ENCODE measurements around the gene FBXW10. TPM values are rescaled to one million over a fixed set of nuclear protein-coding genes. Genes with fewer than 3 reads are reported as not detected.
A peak's percentile ranks its signal among the peaks of the same experiment; 100 is the strongest.
"Not testable (repeated sequence)": the region's sequence is repeated elsewhere in the genome, so short reads cannot be mapped to it uniquely, and the experiment has no call there.

The FBXW10 gene
- total RNA-seq, 1 donor from 2014 or later, result 0.05 TPM

DNA sequence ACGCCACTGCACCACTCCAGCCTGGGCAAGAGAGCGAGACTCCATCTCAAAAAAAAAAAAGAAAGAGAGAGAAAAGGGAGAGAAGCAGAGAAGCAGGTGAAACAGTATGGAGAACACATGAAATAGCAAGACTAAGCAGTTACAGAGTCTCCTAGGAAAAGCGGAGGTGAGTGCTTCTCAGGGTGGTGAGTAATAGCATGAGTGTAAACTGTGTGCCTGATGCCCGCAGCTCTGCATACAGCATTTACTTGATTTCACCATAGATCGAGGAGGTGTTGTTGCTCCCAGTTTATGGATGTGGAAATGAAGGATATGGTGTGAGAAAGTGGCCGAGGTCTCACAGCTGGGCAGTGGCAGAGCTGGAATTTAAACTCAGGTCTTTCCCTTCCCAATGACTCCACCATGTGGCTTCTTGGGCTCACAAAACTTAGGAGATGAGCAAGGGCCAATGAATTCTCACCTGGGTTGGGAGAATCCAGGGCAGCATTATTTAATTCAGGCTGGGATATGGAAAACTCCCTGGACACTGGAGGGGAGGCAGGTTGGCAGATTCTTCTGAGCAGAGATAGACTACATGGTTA is 10.1 kb downstream of the FBXW10 start:
- DNase-seq (ENCODE audit: low read depth), result not testable (repeated sequence)

DNA sequence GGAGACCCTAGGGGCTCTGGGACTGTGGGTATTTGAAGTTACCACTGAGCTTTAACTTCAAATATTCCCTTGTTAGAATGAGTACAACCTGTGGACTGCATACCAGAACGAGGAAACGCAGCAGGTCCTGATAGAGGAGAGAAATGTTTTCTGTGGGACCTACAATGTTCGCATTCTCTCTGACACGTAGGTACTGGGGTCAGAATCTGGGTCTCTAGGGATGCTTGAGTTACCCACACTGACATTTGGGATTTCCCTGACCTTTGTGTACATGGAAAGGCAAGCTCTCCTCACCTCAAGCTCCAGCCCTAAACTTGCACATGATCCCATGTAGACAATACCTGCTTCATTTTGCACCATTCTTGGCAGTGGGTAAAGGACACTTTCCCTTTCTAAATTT is 12.1 kb downstream of the FBXW10 start:
- not testable (repeated sequence) for DNase-seq (ENCODE audit: low read depth)

DNA sequence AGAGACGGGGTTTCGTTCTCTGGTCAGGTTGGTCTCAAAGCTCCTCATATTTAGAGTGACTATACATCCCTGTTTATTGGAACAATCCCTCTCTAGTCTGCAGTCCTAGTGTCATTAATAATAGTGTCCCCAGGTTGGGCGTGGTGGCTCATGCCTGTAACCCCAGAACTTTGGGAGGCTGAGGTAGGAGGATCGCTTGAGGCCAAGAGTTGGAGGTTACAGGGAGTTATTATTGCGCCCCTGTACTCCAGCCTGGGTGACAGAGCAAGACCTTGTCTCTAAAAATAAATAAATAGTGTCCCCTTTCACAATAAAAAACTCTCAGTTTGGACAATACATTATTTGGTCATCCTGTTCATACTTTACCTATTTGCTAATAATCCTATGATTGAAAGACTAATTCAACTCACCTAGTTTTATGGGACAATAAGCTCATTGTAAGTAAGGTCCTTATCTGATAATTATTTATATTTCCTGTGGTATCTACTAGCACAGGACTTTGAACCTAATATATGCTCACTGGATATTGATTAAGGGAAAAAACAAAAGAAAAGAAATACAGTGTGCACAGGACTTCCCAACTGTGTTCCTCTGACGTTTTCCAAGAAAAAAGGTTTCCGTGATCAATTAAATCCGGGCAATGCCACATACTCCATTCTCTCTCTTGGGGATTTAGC is 13.7 kb downstream of the FBXW10 start:
- DNase-seq (ENCODE audit: low read depth), result not testable (repeated sequence)

DNA sequence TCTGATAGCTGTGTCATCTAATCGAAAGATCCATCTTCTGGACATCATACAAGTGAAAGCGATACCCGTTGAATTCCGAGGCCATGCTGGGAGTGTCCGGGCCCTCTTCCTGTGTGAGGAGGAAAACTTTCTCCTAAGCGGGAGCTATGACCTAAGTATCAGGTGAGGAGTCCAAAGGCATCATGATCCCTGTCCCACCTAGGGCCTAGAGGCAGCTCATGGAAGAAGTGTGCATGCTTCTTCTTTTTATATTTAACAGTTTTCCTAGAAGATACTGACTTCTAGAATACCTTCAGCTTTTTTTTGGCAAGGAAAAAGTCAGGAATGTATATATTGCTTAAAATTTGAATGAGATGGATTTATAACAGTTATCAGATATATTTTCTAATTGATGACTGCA is 14.5 kb downstream of the FBXW10 start:
- DNase-seq (ENCODE audit: low read depth), result not testable (repeated sequence)

DNA sequence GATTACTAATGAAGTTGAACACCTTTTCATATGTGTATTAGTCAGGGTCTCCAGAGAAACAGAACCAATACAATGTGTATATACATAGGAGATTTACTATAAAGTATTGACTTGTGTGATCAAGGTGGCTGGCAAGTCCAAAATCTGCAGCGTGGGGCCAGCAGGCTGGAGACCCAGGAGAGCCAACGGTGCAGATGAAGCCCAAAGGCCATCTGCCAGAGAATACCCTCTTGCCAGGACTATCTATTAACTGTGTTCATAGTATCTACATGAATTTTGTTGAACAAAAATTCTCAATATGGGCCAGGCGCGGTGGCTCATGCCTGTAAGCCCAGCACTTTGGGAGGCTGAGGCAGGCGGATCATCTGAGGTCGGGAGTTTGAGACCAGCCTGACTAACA is 16.4 kb downstream of the FBXW10 start:
- not testable (repeated sequence) for DNase-seq (ENCODE audit: low read depth)

DNA sequence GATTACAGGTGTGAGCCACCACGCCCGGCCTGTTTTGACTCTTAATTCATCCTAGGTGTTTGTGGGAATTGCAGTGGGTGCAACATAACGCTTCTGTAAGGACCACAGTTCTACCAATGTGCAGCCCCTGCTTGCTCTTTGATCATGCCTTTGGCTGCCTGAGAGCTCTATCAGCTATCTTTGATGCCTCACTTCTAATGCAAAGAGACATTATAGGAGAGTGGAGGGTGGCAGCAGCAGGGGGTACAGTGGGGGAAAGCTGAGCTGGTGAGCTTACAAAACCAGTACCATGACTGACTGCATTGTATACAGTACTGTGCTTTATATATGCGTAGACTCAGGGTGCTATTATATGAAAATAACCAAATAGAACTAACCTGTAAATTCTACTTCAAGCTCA is 26.7 kb downstream of the FBXW10 start:
- not testable (repeated sequence) for DNase-seq (ENCODE audit: low read depth)

DNA sequence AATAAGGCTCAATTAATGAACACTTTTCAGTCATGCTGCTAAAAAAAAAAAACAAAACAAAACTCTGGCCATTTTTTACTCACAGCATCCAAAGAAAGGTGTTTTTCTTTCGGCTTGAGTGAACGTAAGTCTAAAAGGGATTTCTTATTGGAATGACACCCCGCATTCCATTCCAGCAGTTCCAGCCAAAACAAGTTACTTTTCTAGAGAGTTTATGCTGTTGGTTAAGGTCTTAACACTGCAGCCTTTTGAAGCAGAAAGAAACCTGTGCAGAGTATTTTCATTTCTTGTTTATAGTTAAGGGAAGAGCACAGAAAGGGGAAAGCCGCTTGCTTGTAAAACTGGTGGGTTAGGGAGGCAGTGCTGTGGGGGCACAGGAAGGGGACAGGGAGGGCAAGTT is 27.2 kb downstream of the FBXW10 start:
- DNase-seq (ENCODE audit: low read depth), result peak; percentile 52

DNA sequence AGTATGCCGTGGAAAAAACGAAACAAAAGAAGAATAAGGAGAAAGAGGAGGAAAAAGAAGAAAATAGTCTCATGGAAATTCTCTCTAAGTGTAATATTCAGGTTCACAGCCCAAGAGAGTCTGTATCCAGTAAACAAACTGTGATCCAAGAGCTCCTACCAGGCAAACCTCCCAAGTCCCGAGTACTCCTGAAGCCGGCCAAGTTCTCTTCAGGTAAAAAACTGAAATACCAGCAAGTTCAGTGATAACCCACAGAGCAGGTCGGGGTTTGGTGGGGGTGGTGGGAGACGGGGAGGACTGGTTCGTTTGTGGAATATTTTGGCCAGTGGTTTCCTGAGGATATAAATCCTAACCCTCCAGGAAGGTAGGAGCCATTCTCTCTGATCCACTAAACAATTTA is 28.6 kb downstream of the FBXW10 start:
- no peak for DNase-seq (ENCODE audit: low read depth)

DNA sequence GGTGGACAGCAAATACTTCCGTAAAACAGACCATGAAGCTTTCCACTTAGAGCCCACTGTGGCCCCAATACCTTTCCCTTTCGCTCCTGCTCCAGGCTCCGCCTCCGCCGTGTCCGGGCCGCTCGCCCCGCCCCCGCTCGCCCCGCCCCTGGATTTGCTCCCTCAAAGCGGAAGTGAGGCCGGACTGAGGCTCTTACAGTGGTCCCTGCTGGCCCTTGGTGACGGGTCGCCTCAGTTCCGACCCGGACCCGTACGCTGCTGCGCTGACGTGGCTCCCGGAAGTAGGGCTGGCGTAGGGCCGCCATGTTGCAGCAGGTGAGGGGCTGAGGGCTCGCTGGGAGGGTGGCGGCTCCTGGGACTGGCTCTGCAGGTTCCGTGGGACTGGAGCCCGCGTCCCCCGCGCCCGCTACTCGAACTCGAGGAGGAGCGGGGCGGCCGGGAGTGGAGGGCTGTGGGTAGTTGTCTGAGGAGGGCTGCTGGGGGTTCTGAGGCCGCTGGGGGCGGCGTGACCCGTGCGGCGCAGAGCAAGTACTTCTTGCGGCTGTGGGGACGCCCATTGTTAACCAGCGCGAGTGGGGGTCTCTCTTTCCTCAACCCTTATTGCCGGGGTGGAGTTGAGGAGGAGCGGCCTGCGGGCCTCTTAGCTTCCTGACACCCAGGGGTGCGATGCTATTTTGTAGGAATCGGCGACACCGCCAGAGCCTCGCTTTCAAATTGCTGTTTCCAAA is 37.3 kb downstream of the FBXW10 start, which contains the start of gene TVP23B:
Gene TVP23B (plus strand): TSS at position 193 of the 728 bp plus-strand sequence. CDS start 111 bp downstream, at position 304.
- DNase-seq (ENCODE audit: low read depth), result peak; percentile 81

DNA sequence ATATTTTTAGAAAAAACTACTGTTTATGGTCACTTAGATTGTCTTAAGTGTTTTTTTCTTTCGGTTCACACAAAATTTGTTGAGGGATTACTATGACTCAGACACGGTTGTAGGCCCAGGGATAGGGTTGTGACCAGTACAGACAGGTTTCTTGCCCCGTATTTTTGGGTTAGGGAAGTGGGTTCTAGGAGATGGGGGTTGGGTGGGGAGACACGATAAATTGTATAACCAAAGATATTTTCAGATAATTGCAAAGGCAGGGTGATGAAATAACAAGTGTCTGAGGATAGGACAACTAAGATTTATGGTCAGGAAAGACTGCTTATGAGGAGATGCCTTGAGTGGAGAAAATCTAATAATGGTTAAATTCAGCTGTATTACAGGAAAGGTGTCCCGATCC is 38.0 kb downstream of the FBXW10 start:
- not testable (repeated sequence) for DNase-seq (ENCODE audit: low read depth)

DNA sequence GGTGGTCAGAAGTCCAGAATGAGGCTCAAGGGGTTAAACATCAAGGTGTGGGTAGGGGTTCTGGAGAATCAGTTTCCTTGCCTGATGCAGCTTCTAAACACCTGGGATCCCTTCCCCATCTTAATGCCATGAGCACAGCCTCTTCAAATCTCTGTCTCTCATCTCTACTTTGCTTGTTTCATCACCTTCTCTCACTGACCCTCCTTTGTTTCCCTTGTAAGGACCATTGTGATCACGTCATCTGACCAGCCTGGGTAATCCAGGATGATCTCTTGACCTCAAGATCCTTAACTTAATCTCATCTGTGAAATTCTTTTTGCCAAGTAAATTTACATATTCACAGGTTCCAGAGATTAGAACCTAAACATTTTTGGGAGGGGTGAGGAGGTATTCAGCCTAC is 42.1 kb downstream of the FBXW10 start:
- DNase-seq (ENCODE audit: low read depth), result not testable (repeated sequence)

DNA sequence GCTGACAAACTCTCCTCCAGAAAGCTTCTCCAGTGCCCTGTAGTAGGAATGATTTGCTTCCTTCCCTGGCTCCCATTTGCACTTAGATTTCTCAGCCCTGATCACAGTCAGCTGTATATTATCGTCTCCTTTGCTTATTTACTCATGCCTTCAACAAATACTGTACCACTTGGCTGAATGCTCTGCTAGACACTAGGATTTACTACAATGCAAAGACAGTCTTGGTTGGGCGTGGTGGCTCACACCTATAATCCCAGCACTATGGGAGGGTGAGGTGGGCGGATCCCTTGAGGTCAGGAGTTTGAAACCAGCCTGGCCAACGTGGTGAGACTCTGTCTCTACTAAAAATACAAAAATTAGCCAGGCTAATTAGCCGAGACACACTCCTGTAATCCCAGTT is 43.0 kb downstream of the FBXW10 start:
- not testable (repeated sequence) for DNase-seq (ENCODE audit: low read depth)

DNA sequence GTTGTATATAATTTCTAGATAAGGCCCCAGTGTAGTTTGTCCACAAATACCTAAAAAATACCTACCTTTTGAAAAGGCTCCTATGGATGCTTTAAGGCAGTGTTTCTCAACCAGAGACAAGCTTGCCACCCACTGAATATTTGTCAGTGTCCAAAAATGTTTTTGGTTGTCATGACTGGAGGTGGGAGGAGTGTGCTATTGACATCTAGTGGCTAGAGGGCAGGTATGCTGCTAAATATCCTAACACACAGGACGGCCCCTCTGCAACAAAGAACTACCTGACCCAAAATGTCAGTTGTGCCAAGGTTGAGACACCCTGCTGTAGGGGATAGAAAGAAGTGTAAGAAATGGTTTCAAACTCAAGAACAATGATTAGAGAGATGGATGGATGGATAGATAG is 47.5 kb downstream of the FBXW10 start:
- DNase-seq (ENCODE audit: low read depth), result not testable (repeated sequence)

DNA sequence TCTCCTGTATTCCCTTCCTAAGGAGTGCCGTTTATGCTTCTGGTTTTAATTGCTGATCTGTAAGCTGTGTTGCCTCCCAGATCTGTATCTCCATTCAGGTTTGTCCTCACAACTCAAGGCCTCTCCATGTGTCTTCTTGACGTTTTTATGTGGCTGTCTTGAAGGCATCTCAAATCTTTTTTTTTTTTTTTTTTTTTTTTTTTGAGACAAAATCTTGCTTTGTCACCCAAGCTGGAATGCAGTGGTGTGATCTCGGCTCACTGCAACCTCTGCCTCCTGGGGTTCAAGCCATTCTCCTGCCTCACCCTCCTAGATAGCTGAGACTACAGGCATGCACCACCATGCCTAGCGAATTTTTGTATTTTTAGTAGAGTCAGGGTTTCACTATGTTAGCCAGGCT is 51.0 kb downstream of the FBXW10 start:
- not testable (repeated sequence) for DNase-seq (ENCODE audit: low read depth)

DNA sequence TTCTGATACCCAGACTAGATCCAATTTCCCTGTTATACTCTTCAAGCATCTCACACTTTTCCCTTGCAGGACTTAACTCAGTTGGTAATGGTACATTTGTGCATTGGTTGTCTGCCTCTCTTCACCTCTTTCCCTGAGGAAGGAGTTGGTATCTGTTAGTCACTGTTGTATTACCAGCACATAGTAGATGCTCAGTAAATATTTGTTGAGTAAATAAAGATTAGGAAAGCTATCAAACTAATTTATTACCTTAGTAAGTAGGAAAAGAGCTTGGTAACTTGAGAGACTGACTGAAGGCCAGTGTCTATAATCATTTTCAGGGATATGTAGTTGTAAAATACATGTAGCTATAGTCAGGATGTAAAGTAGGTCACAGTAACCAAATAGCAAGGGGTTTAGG is 53.0 kb downstream of the FBXW10 start:
- DNase-seq (ENCODE audit: low read depth), result not testable (repeated sequence)

DNA sequence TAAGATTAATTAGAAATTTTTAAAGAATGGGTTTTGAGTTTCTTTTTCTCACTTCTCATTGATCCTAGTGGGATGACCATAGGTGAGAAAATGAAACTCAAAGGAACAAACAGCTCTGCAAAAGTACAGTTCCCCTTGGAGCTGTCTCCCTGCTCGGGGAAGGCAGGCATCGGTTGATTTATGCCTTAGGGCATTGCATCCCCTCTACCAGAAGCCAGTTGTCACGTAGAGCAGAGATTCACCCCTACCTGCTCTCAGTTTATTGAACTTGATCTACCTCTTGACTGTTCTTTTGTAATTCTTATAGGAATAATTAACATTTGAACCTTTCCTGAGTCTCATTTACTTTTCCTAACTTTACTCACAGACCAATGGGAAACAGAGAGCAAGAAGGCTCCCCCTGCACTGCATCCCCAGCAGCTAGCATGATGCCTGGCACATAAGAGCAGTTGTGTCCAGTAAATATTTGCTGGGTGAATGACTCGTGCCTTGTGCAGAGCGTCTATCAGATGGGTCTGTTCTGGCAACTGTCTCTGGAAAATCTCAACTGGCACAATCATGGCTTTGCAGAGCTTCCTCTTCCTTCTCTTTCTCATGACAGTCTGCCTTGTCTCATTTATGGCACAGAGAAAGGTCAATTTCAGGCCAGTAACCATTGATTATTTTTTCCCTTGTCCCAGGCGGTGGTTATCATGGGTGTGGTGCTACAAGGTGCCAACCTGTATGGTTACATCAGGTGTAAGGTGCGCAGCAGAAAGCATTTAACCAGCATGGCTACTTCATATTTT is 59.8 kb downstream of the FBXW10 start:
- DNase-seq (ENCODE audit: low read depth), result not testable (repeated sequence)

DNA sequence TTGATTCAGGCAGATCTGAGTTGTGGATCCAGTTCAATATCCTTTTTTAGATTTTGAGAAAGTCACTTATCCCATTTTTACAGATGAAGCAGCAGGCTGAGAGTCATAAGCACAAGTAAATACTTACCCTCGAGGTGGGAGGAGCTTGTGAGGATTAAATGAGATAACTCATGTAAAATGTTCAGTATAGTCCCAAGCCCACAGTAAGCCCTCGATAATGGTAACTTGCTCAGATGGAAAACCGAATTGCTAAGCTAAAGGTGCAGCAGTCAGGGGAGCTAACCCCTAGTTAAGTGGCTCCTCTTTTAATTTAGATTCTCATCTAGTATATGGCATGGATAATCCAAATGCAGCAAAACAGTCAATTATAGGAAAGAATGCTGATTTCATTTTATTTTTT is 72.1 kb downstream of the FBXW10 start:
- DNase-seq (ENCODE audit: low read depth), result not testable (repeated sequence)

DNA sequence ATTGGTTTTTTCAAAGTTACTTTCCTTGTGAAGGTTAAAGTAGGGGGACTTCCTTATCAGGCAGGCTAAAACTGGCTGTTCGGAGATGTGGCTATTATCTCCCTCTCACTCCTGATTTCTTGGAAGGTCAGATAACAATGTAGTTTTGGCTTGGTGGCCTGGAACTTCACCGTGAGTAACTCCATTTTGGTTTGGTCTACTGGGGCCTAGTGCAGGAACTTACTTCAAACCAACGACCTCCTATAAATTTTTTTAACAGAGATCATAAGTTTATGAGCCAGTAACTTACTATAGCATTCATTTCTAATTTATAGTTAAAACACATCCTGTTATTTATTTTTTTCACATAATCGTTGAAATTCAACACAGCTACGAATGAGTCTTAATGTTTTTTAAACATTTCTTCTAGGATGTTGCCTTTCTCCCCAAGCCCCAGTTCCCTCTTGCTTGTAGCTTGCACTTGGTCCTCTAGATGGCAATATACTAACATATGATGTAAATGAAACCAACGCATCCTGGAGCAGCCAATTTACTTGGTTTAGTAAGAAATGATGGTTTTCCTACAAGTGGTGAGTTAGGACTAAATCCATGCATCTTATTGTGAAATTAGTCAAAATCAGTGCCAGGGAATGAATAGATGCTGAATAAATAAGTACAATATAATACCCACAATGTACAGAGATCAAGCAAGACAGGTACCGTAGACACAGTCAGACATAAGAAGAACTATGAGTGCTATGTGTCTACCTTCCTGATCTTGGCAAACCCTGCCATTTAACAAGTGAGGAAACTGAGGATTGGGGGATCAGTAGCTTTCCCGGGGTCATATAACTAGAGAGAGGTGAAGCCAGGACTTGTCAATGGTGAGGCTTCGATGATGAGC is 72.9 kb downstream of the FBXW10 start:
- peak; percentile 77 for DNase-seq (ENCODE audit: low read depth)

DNA sequence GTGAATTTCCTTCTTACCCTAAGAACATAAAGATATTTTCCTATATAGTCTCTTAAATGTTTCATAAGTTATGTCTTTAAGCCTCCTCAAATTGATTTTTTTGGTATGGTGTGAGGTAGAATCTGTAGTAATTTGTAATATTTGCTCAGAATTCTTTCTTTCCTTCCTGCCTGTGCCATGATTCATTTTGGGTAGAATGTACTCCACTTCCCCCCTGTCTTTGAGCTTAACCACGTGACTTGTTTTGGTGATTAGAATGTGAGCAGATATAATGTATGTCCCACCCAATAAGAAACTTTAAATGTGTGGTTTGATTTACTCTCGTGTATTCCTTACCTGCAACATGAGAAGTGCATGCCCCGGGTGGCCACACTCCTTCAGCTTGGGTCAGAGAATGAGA is 77.6 kb downstream of the FBXW10 start:
- DNase-seq (ENCODE audit: low read depth), result not testable (repeated sequence)

DNA sequence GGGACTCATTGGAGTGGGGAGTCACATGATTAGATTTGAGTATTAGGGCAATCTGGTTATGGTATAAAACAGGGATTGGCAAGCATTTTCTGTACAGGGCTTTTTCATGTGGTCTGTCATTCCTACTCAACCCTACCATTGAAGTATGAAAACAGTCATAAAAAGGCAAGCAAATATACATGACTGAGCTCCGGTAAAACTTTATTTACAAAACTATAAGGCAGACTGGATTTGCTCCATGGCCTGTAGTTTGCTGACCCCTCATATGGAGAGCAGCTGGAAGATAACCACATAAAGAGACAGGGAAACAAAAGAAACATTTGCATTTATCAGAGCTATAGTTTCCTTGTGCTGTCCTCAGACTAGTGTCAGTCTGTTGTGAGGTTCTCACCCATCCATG is 83.8 kb downstream of the FBXW10 start:
- DNase-seq (ENCODE audit: low read depth), result not testable (repeated sequence)
